GDM1 (cell line): ENCODE measurements around the gene SPATA16.
"Not testable (repeated sequence)": the region's sequence is repeated elsewhere in the genome, so short reads cannot be mapped to it uniquely, and the experiment has no call there.

Source experiments
- DNase-seq: peaks from one replicate; lab custom pipeline; 2025; lab: John Stamatoyannopoulos, UW

Gene SPATA16

DNA sequence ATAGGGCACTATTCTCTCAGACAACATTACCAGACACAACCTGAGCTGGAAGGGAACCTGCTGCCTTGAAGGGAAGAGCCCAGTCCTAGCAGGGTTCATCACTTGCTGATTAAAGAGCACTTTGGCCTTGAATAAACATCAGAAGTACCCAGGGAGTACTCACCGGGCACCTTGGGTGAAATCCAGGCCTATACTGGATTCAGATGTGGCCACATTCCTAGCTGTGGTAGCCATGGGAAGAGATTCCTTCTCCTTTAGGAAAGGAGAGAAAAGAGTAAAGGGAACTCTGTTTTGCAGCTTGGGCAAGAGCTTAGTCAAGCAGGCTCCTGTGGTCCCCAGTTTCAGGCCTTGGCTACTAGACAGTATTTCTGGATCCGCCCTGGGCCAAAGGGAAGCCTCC lies 195.0 kb downstream of the SPATA16 start:
- DNase-seq: no peak

DNA sequence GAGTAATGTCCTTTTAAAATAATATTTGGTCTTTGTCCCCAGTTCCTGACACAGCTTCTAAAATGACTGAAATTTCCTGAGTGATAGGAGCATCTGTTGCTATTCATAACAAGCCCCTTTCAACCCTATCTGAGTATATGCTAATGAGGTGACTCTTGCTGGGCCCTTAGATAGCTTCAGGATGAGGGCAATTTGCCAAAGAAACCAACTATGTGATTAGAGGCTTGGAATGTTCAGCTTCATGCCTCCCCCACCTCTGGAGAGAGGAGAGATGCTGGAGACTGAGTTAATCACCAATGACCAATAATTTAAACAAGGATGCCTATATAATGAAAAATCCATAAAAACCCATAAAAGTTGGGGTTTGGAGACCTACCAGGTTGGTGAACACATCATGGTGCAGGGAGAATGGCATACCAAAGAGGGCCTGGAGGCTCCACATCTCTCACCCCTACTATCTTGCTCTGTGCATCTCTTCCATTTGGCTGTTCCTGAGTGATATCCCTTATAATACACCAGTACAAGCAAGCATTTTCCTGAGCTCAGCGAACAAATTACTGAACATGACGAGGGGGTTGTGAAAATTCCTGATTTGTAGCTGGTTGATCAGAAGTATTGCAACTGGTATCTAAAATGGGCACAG lies 201.3 kb downstream of the SPATA16 start:
- no peak for DNase-seq

DNA sequence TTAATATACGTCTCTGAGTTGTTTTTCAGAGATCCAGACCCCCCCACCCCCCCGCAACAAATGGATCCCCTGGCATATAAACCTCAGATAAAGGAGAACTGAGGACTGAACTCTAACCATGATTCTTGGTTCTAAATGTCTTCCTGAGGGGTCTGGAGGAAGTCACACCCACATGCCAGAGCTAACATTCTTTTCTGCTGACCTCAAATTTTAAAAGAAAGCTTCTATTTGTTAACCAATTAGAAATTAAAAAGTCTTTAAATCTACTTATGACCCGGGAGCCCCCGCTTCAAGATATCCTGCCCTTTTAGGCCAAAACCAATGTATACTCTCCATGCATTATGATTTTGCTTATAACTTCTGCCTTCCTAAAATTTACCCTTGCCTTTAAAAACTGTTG lies 202.2 kb downstream of the SPATA16 start:
- no peak for DNase-seq

DNA sequence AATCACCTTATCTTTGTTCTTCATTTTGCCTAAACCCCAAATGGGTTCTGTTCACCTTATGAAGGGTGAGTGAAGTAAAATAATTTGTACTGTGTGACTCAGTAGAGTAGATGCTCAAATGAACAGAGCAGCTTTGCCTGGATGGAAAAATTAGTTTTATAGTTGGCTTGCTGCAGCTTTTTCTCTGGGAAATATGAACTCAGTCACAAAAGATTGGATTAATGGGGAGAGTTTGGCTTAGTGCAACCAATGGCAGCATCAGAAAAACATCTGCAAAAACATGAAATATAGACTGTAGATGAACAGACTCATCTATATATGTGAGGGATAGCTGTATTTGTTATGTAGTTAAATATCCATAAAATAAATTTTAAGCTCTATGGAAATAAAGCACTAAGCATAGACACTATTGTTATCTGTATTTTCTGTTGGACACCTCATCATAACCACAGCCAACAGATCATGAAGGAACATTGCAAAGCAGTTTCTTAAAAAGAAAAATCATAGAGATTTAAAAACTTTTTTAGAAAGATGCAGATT lies 209.2 kb downstream of the SPATA16 start:
- DNase-seq: no peak

DNA sequence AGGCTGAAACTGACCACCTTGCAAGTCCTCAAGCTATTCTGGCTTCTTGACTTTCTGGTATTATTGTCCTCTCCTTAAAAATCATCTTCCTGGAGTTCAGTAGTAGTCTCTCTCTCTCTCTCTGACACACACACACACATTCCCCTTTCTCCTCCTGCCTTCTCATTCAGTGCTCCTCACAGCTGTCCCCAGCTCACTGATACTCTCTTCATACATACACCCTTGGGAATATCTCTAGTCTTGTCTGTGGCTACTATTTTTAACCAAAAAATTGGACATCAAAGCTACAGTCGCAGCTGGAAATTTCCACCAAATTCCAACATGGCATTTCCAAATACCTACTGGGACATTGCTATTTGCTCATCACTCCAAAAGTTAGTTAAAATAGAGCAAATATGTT lies 211.6 kb downstream of the SPATA16 start:
- DNase-seq: no peak

DNA sequence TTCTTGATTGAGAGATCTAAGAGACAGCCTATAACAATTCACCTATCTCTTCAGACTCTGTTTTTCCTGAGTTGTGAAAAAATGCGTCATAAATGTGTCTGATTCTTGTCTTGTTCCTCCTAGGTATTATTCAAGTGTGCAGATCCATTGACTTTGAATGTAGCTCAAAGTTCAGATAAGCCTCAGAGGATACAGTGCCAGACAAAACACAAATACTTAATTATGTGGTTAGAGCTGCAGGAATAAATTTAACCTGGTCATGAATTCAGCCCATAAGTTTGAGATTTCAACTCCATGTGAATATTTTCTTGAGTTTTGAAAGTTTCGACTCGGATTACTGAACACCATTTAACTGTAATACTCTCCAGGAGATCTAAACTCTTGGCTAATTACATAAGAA lies 216.5 kb downstream of the SPATA16 start:
- no peak for DNase-seq

DNA sequence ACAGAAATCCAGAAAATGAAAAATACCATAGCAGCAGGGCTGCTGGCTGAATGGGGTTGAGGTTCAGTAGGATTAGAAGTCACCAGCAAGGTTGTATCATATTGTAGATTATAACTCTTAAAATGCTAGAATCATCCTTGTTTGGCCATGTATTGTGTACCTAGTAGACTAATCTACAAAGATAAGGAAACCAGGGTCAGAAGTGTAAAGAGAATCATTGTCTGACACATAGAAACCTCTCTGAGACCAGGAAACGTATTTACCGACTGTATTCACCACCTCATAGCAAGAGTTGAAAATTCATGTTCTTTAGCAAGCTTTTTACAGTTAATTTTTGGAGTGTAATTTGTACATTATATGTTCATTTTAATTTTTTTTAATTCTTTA lies 221.7 kb downstream of the SPATA16 start:
- DNase-seq: no peak

DNA sequence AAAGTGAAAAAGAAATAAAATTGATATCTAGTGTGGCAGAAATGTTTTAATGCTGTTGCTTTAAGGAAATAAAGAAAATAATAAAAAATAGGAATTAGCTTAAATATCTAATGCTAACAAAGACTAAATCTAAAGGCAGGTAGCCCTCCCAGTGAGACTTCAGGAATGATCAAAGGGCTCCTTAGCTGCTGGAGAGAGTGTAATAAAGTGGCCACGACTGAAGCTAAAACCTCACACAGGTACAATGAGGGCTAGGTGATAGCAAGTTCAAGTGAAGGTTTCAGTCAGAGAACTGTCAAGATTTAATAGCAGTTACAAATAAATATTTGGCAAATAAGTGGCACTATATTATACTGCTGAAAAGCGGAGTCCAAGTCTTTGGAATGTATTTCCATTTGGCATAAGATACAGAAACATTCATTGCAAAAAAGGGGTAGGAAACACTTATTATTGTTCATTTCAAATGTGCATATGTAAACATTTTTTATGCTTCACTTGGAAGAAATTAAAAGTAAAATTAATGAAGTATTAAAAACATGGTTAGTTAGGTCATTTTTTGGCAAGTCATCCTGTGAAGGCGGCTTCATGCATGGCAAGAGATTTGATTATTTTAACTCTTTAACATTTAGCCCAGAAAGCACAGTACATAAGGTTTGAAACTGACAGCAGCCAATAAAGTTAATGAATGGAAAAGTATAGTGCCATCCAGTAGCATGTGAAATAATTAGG lies 222.3 kb downstream of the SPATA16 start:
- DNase-seq: no peak

DNA sequence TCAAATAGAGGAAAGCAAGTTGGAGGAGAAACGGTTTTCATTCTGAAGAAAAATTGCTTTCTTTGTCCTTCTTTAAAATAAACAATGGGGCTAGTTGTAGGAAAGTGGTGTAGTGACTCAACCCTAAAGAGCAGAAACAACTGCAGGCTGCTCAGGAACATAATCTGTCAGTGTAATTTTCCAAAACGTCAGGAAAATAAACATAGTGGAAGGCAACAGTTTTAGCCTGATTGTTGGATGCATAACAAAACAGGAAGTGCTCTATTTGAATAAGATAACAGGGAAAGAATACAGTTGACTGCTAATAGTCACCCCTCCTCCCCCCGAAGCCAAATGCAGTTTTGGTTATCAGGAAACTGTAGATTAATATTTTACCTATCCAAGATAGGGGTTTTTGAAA lies 222.9 kb downstream of the SPATA16 start:
- no peak for DNase-seq

DNA sequence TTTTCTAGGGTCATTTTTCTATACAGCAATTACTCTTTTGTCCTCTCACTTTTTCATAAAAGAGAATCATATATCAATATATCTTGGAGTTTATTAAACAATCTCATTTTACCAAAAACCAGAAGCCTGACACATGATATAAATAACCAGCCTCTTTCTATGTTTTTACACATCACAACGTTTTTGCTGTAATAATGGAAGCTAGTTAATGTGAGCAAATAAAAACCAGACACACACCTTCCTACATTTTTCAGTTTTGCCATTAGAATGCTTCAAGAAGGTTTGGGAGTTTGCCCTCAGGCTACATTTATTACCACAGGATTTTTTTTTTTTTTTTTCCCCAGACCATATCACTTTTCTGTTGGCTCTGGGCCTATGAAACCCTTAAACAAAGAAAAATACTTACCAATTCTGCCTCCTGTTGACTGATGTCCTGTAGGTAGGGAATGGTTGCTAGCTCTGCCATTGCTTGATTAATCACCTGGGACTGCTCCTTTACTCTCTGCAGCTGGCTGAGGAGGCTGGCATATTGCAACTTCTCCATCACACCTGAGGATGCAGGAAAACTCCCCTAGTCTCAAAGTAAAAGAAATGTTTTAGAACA lies 225.0 kb downstream of the SPATA16 start:
- DNase-seq: no peak

DNA sequence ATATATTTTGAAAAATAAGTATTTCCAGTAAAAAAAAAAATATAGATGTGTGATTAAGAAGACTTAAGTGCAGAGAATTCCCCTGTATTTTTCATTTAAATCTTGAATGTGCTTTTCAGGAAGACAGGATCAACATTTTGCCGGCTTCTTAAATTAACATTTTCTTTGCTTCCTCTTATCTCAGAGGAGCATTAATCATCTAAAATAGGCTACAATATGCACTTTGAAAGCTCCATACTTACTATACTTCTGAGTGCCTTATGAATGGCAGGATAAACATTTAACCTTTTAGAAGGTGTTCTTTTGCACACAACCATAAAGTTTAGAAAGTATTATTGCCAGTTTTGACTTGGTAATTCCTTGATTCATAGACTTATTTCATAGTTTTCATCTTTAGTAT lies 226.2 kb downstream of the SPATA16 start:
- DNase-seq: no peak

DNA sequence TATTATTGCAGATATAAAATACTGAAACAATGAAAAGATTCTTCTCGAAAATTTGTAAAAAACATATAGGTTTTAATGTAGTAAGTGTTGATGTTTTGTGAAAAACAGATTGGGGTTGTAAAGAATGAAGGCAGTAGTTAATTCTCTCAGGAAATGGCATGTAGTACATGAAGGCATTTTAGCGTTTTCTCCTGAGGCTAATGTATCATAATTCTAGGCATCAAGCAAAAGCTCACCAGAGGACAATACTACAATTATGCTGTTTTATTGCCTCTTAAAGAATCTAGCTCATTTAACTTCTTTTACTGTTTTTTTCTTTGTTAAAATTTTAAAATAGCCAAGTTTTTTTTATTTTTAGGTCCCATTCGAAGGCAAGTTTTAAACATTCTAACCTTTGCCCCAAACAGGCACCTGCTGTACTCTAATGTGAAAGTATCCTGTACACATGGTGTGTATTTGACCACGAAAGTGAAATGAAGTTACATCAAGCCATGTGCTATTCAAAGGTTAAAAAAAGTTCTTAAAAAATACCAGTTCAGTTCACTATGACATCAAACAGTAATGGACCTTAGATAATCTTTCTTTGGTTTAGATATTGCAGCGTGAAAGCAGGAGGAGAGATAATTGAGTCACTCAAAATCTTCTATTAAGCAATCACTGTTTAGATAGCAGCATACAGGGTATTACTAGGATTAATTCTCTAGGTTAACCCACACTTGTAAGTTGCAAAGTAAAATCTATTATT lies 227.0 kb downstream of the SPATA16 start:
- no peak for DNase-seq

DNA sequence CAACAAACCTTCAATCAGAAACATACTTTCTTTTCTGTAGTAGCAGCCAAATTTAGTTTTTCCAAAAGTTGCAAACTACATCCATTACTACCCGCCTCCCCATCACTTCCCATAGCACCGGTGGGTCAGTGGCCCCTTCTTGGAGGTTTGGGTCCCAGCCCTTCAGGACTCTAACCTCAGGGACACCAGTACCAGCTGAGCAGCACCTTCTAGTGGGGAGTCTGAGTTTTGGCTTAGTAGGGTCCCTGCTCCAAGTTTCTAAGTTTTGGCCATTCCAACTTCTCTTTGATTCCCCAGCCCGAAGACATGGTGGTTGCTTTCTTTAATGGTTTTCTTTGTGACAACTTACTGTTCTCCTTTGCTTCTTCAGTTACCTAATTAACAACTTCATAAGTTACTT lies 229.9 kb downstream of the SPATA16 start:
- DNase-seq: no peak

DNA sequence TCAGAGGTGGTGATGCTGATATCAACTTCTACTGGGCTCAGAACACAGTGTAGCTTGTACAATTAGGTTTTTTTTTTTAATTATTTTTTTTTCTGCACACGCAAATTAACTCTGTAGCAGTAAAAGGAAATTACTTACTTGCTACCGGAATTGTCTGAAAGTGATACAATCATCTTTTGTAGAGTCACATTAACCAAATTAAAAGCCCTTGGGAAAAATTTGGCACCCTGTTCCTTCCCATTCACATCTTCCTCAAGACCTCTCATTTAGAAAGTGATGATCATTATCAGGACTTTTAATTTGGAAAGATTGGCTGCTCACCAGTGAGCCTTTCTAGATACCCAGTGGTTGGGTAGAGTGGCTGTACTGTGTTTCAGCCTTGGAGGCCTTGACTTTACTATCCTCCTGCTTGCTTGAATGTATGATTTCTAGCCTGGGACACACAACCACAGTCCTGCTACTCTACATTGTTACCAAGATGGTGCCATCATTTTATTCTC lies 232.2 kb downstream of the SPATA16 start:
- no peak for DNase-seq

DNA sequence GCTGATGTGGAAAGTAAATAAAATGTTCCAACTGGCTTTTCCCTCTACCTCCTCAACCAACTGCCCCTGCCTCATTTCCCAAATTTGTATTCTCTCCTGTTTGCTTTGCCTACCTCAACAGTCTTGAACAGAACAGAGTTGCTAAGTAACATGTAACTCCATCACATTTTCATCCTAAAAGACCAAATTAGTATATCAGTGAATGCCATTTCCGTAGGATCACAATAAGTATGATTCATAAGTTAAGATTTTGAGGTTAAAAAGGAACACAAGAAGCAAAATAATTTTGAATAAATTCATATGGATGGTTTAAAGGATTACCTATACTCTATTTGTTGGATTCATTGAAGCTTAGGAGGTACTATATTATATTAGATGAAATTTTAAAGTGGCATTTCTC lies 235.6 kb downstream of the SPATA16 start:
- no peak for DNase-seq

DNA sequence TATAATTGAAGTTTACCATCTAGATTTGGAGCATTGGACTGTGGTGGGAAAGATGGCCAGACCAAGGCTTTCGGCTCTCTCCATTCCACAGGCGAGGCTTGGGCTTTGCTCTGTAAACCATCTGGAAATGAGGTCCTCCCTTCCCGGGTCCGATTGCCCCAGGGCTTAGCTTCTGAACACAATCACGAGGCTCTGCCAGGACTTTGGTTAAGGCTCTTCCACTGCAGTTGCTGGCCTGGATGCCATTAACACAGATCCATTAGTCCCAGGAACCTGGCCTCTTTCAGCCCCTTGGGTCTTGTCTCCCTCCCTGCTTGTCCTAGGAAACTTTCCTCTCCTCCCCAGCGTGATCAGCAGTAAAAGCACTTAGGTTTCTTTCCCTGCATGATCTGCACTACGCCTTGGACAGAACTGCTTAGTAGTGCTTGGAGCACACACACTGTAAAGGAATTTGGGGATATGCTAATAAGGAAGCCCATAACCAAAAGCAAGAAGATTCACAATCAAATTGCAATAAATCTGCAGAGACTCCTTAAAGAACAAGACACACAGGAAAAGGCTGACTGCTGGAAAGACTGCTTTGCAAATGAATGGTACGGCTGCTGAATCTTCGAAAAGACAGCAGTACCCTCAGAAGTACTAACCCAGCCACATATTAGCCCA lies 236.2 kb downstream of the SPATA16 start:
- DNase-seq: no peak

DNA sequence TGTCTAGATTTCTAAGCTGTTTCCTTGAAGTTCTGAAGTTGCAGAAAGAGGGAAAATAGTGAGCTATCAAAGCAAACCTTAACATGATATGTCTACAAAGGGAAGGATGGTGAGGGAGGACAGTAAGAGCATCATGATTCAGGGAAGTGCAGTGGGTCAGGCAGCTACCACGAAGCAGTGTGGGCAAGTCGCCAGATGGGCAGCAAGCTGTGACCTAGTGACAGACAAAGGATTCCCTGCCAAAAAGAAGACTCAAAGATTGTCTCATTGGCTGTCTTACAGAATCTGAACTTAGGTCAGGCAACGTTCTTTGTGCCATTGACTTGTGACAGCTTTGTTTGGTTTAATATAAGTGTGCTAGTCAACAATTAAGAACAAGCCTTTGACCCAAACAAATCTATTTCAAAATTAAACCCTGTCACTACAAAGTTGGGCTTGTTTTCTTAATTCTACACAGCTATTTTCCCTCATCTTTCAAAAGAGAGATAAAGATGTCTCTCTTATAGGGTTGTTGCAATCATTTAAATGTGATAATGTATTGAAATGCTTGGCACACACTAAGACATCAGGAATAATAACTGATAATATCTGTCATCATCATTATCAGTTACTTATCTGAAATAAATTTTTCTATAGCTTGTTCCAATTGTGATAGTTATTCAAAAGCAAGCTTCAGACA lies 237.3 kb downstream of the SPATA16 start:
- no peak for DNase-seq

DNA sequence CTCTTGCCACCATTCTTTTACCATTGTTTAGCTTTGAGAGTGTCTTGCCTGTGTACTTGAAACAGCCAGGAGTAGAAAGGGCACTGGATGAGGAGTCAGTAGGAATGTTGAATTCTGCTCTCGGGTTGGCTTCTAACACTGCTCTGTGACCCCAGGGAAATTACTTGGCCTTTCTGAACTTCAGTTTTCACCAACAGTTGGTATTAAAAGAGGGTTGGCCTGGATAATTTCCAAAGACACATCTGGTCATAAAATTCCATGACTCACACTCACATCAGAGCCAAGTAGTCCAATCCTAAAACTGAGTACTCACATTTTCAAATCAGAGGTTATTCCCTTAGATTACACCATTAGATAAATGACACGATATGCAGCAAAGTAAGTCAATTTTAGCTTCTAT lies 248.9 kb downstream of the SPATA16 start:
- DNase-seq: no peak

DNA sequence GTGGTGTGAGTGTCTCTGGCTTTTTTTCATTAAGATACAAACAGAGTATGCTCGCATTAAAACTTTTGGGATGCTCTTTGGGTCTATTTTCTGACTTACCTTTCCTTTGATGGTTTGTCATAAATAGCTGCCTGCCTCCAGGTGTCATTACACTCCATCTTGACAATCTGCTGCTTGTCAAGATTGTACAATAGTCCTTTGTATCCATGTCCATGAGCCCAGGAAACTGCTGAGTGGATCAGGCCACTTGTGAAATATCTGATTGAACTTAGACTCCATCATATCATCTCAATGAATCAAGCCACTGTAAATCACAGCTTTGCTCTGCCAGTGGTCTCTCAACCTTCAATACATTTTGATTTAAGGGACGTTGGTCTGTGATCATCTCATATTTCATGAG lies 255.3 kb downstream of the SPATA16 start:
- DNase-seq: no peak

DNA sequence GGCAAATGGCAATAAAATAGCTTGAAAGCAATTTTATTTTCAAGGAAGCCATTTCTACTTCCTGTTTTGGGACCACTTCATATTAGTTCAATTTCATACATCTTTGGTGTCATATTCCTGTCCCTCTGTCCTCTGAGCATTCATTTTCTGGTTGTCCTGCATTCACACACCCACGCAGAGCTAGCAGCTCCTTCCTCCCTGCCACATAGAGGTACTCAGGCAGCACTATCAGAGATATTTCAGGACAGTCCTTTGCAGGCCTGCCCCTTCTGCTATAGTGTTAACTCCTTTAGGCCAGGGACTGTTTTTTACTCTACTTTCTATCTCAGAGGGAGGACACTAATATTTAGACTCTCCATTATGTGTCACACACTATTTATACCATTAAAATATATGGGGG lies 258.5 kb downstream of the SPATA16 start:
- no peak for DNase-seq

DNA sequence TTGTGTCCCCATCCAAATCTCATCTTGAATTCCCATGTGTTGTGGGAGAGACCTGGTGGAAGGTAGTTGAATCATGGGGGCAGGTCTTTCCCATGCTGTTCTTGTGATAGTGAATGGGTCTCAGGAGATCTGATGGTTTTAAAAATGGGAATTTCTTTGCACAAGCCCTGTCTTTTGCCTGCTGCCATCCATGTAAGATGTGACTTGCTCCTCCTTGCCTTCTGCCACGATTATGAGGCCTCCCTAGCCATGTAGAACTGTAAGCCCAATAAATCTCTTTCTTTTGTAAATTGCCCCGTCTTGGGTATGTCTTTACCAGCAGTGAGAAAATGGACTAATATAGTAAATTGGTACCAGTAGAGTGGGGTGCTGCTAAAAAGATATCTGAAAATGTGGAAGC lies 261.7 kb downstream of the SPATA16 start:
- not testable (repeated sequence) for DNase-seq
